Neural cell (in vitro differentiated cells): ENCODE data around the gene IPPK. TPM values are rescaled to one million over a fixed set of nuclear protein-coding genes. Genes with fewer than 3 reads are reported as not detected.

Experiments
- H2AFZ ChIP-seq: fragments of 200-600, 300-800 bp; sonication (generic), shearing (Covaris generic); 2 replicates; pipeline ENCODE4 v1.6.0; 2014; ENCODE audit warnings: low read depth, mild to moderate bottlenecking, antibody characterized with exemption, low read length, moderate library complexity
- H3F3A ChIP-seq: fragments of 200-600 bp; shearing (Covaris generic); 2 replicates; pipeline ENCODE4 v1.6.1; 2016; ENCODE audit warnings: mild to moderate bottlenecking, moderate library complexity, mixed read lengths, antibody characterized with exemption, low read length; ENCODE audit not compliant: insufficient read depth, poor library complexity, severe bottlenecking
- H3K27ac ChIP-seq: fragments of 200-600, 300-800 bp; sonication (generic), shearing (Covaris generic); 2 replicates; pipeline ENCODE4 v1.5.1; 2014; ENCODE audit warnings: mild to moderate bottlenecking, low read length, moderate library complexity
- H3K27me3 ChIP-seq: fragments of 300-800, 200-600 bp; sonication (generic), shearing (Covaris generic); 2 replicates; pipeline ENCODE4 v1.6.0; 2014; ENCODE audit warnings: mild to moderate bottlenecking, low read depth, low read length, moderate library complexity; ENCODE audit not compliant: insufficient read depth
- H3K36me3 ChIP-seq: fragments of 300-800, 200-600 bp; sonication (generic), shearing (Covaris generic); 2 replicates; pipeline ENCODE4 v1.5.1; 2014; ENCODE audit warnings: mild to moderate bottlenecking, antibody characterized with exemption, low read length, moderate library complexity; ENCODE audit not compliant: insufficient read depth
- H3K4me2 ChIP-seq: fragments of 300-800, 200-600 bp; sonication (generic), shearing (Covaris generic); 2 replicates; pipeline ENCODE4 v1.6.0; 2014; ENCODE audit warnings: mild to moderate bottlenecking, low read length
- H3K4me3 ChIP-seq: fragments of 300-800, 200-600 bp; sonication (generic), shearing (Covaris generic); 2 replicates; pipeline ENCODE4 v1.5.1; 2014; ENCODE audit warnings: mild to moderate bottlenecking, low read length, moderate library complexity
- H3K79me2 ChIP-seq: fragments of 200-600 bp; shearing (Covaris generic); replicated peaks from 2 replicates; pipeline ENCODE4 v1.6.0; 2014; ENCODE audit warnings: mild to moderate bottlenecking, low read length, moderate library complexity; ENCODE audit not compliant: insufficient read depth
- H3K9ac ChIP-seq: fragments of 300-800, 200-600 bp; sonication (generic), shearing (Covaris generic); 2 replicates; pipeline ENCODE4 v1.6.1; 2016; ENCODE audit warnings: mild to moderate bottlenecking, low read length, mixed read lengths
- H3K9me2 ChIP-seq: fragments of 200-600 bp; shearing (Covaris generic); 2 replicates; pipeline ENCODE4 v1.6.1; 2016; ENCODE audit warnings: mild to moderate bottlenecking, low read length, mixed read lengths; ENCODE audit not compliant: insufficient read depth
- H3K9me3 ChIP-seq: fragments of 200-600, 300-800 bp; sonication (generic), shearing (Covaris generic); 2 replicates; pipeline ENCODE4 v1.6.1; 2016; ENCODE audit warnings: mild to moderate bottlenecking, mixed run types, low read length, moderate library complexity, mixed read lengths
- H4K20me1 ChIP-seq: fragments of 200-600 bp; shearing (Covaris generic); 2 replicates; pipeline ENCODE4 v1.6.1; 2016; ENCODE audit warnings: mild to moderate bottlenecking, mixed run types; ENCODE audit not compliant: insufficient read depth
- CTCF ChIP-seq: fragments of 450-650 bp; IDR thresholded peaks from 2 replicates; pipeline ENCODE4 v1.5.1; 2014; ENCODE audit warnings: antibody characterized with exemption, mild to moderate bottlenecking, moderate library complexity; ENCODE audit not compliant: poor library complexity, severe bottlenecking
- EP300 ChIP-seq: fragments of 450-650 bp; conservative IDR thresholded peaks from 2 replicates; pipeline ENCODE4 v1.6.1; 2014; ENCODE audit warnings: antibody characterized with exemption, mild to moderate bottlenecking, moderate library complexity; ENCODE audit not compliant: poor library complexity, severe bottlenecking
- EZH2 ChIP-seq: fragments of 200-600, 300-800 bp; shearing (Covaris generic), sonication (generic); IDR thresholded peaks from 2 replicates; pipeline ENCODE4 v1.6.1; 2014; ENCODE audit warnings: antibody characterized with exemption, low read length, borderline replicate concordance, mild to moderate bottlenecking; ENCODE audit not compliant: insufficient read depth, poor library complexity, severe bottlenecking
- MXI1 ChIP-seq: fragments of 450-650 bp; conservative IDR thresholded peaks from 2 replicates; pipeline ENCODE4 v1.6.1; 2014; ENCODE audit warnings: antibody characterized with exemption, mild to moderate bottlenecking; ENCODE audit not compliant: poor library complexity, severe bottlenecking
- POLR2AphosphoS5 ChIP-seq: IDR thresholded peaks from 2 replicates; pipeline ENCODE4 v1.6.1; 2012
- RAD21 ChIP-seq: fragments of 450-650 bp; conservative IDR thresholded peaks from 2 replicates; pipeline ENCODE4 v1.6.1; 2014; ENCODE audit warnings: antibody characterized with exemption, mild to moderate bottlenecking, moderate library complexity
- REST ChIP-seq: IDR thresholded peaks from 2 replicates; pipeline ENCODE4 v1.6.1; 2012; ENCODE audit warnings: borderline replicate concordance
- SMC3 ChIP-seq: fragments of 450-650 bp; conservative IDR thresholded peaks from 2 replicates; pipeline ENCODE4 v1.6.1; 2014; ENCODE audit warnings: antibody characterized with exemption, mild to moderate bottlenecking, moderate library complexity; ENCODE audit not compliant: poor library complexity
- TAF1 ChIP-seq: IDR thresholded peaks from 2 replicates; pipeline ENCODE4 v1.6.1; 2012; ENCODE audit warnings: low read depth
- polyA plus RNA-seq: library from polyadenylated mRNA; depleted of rRNA; stranded (reverse); fragments of >200 nt; gene quantifications from 2 replicates; pipeline ENCODE4 v1.2.3, GENCODE V29; 2014

The IPPK gene
- polyA plus RNA-seq, 1 donor from 2014 or later: 34.3 TPM

- H3F3A ChIP-seq: no peaks in the 10 kb centered on the region
- no peak overlapping the region for H3K4me2 ChIP-seq
- TF ChIP-seq RAD21 (no peak), EZH2 (no peak), TAF1 (no peak), EP300 (no peak), CTCF (no peak), REST (no peak), MXI1 (no peak), SMC3 (no peak), POLR2AphosphoS5 (no peak)
- H4K20me1 ChIP-seq: no peaks in the 10 kb centered on the region
- H3K9me2 ChIP-seq: no peaks in the 10 kb centered on the region
- H3K9ac ChIP-seq: no peak overlapping the region
- H3K27ac ChIP-seq: no peak overlapping the region
- no peaks in the 10 kb centered on the region for H3K36me3 ChIP-seq
- H3K79me2 ChIP-seq: no peaks in the 10 kb centered on the region
- no peaks in the 10 kb centered on the region for H3K27me3 ChIP-seq
- no peaks in the 10 kb centered on the region for H3K9me3 ChIP-seq
- H3K4me3 ChIP-seq: no peak overlapping the region
- no peak overlapping the region for H2AFZ ChIP-seq
Measured at GRCh38 chr9:92603990-92604389, 65.9 kb downstream of the IPPK start.

- Histone ChIP-seq H3F3A (no peaks in the 10 kb centered on the region), H3K9me2 (no peaks in the 10 kb centered on the region), H3K4me3 (no peak overlapping the region), H3K9me3 (no peaks in the 10 kb centered on the region), H4K20me1 (no peaks in the 10 kb centered on the region), H3K27ac (no peak overlapping the region), H3K9ac (no peak overlapping the region), H2AFZ (no peak overlapping the region), H3K36me3 (no peaks in the 10 kb centered on the region), H3K4me2 (no peak overlapping the region), H3K79me2 (no peaks in the 10 kb centered on the region), H3K27me3 (no peaks in the 10 kb centered on the region)
- TF ChIP-seq CTCF: no peak
- TF ChIP-seq RAD21: no peak
- no peak for TF ChIP-seq REST
- no peak for TF ChIP-seq POLR2AphosphoS5
- no peak for TF ChIP-seq TAF1
- TF ChIP-seq MXI1: no peak
- no peak for TF ChIP-seq EP300
- no peak for TF ChIP-seq SMC3
- no peak for TF ChIP-seq EZH2
Measured at GRCh38 chr9:92603100-92603499, 66.8 kb downstream of the IPPK start.
